ENCODE results near the gene FAM170B. TPM values are rescaled to one million over a fixed set of nuclear protein-coding genes. Genes with fewer than 3 reads are reported as not detected.

The FAM170B gene
- total RNA-seq, 1 experiment from 2014 or later, result not detected

DNA sequence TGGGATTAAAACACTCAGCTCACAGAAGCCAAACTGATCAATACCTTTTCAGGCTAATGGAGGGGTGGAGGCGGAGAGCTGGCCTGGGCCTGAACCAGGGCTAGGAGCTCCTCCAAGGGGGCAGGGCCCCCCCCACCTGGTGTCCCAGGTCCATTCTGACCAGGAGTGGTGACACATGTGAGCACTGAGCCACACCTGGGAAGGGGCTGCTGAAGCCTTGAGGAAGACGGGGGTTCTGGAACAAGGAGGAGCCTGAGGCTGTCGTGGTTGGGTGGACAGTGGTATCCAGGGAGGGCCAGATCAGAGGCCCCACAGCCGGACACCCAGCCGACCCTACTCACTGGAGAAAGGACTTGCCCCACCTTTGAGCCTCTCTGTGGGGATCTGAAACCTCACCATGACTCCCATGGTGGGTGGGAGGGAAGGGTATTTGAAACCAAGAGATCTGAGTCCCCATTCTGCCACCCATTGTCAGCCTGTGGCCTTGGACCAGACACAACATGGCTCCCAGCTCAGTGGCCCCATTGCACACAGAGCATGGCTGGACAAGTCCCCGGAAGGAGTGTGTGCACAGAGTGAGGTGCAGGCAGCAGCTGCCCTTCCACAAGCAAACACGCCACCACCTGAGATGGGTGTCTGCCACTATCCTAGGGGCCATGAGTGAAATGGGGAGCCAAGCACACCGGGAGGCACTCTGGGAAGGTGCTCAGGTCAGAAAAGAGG lies 41.9 kb upstream of the FAM170B start:
- Histone ChIP-seq H3K4me2 (ENCODE audit: low read length) (no peak overlapping the region), H3K27ac (ENCODE audit: low read length) (no peak overlapping the region), H3K9me2 (replicated peaks; ENCODE audit: low read length) (no peaks in the 10 kb centered on the region), H3K36me3 (ENCODE audit: low read depth, low read length) (no peaks in the 10 kb centered on the region), H3K9ac (ENCODE audit: low read length) (no peak overlapping the region), H3K79me2 (ENCODE audit: low read length) (no peaks in the 10 kb centered on the region), H3F3A (ENCODE audit: low read length, unreplicated experiment) (no peaks in the 10 kb centered on the region), H3K4me3 (ENCODE audit: low read length) (no peak overlapping the region), H3K4me1 (ENCODE audit: insufficient read depth, low read length) (peaks cover 18% of the 10 kb centered on the region), H4K20me1 (ENCODE audit: low read length) (no peaks in the 10 kb centered on the region), H3K27me3 (ENCODE audit: low read length) (peaks cover 14% of the 10 kb centered on the region; the same call in 1 of the 2 replicates), H3K9me3 (ENCODE audit: low read length) (no peaks in the 10 kb centered on the region), H2AFZ (ENCODE audit: low read length) (no peak overlapping the region)
- no peak for DNase-seq
- no TSS peak for BruUV-seq (replicated peaks)
- CTCF ChIA-PET, result no interaction called here
- no peak for TF ChIP-seq EZH2 (IDR thresholded peaks at IDR 0.05; ENCODE audit: low read length, unreplicated experiment)
- TF ChIP-seq, protein P1, sequence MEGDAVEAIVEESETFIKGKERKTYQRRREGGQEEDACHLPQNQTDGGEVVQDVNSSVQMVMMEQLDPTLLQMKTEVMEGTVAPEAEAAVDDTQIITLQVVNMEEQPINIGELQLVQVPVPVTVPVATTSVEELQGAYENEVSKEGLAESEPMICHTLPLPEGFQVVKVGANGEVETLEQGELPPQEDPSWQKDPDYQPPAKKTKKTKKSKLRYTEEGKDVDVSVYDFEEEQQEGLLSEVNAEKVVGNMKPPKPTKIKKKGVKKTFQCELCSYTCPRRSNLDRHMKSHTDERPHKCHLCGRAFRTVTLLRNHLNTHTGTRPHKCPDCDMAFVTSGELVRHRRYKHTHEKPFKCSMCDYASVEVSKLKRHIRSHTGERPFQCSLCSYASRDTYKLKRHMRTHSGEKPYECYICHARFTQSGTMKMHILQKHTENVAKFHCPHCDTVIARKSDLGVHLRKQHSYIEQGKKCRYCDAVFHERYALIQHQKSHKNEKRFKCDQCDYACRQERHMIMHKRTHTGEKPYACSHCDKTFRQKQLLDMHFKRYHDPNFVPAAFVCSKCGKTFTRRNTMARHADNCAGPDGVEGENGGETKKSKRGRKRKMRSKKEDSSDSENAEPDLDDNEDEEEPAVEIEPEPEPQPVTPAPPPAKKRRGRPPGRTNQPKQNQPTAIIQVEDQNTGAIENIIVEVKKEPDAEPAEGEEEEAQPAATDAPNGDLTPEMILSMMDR (conservative IDR thresholded peaks at IDR 0.05; ENCODE audit: low read depth, low read length), result no peak
- TF ChIP-seq EZH2phosphoT487 (IDR thresholded peaks at IDR 0.05; ENCODE audit: borderline replicate concordance, low read length), result no peak
- intact Hi-C loops (cut with micrococcal nuclease), result no loop called here
- ATAC-seq, result no peak
- POLR2A ChIA-PET (ENCODE audit: unreplicated experiment), result no interaction called here

- H3F3A ChIP-seq (ENCODE audit: low read length, unreplicated experiment), result no peaks in the 10 kb centered on the region
- TF ChIP-seq, protein P1 (conservative IDR thresholded peaks at IDR 0.05; ENCODE audit: low read depth, low read length), result no peak
- TF ChIP-seq EZH2 (IDR thresholded peaks at IDR 0.05; ENCODE audit: low read length, unreplicated experiment), result no peak
- no peak for TF ChIP-seq EZH2phosphoT487 (IDR thresholded peaks at IDR 0.05; ENCODE audit: borderline replicate concordance, low read length)
- no TSS peak for BruUV-seq (replicated peaks)
Observed at GRCh38 chr10:49174926-49175500, 41.2 kb upstream of the FAM170B start.

More at GRCh38 chr10:49174926-49175500, 41.2 kb upstream of the FAM170B start:
- Histone ChIP-seq H3K79me2 (ENCODE audit: low read length) (no peaks in the 10 kb centered on the region), H3K27ac (ENCODE audit: low read length) (no peak overlapping the region), H3K9me2 (replicated peaks; ENCODE audit: low read length) (no peaks in the 10 kb centered on the region), H2AFZ (ENCODE audit: low read length) (no peak overlapping the region), H3K4me3 (ENCODE audit: low read length) (no peak overlapping the region), H3K36me3 (ENCODE audit: low read depth, low read length) (no peaks in the 10 kb centered on the region), H3K9me3 (ENCODE audit: low read length) (no peaks in the 10 kb centered on the region), H3K4me2 (ENCODE audit: low read length) (no peak overlapping the region), H4K20me1 (ENCODE audit: low read length) (no peaks in the 10 kb centered on the region), H3K4me1 (ENCODE audit: insufficient read depth, low read length) (peaks cover 18% of the 10 kb centered on the region), H3K9ac (ENCODE audit: low read length) (no peak overlapping the region), H3K27me3 (ENCODE audit: low read length) (peaks cover 7% of the 10 kb centered on the region; the same call in 1 of the 2 replicates)
- DNase-seq (no peak), ATAC-seq (no peak)
- intact Hi-C loops (cut with micrococcal nuclease), result no loop called here
- ChIA-PET CTCF (no interaction called here), POLR2A (ENCODE audit: unreplicated experiment) (interaction anchor here (0.5 kb wide), 1 partner anchor 120 kb away, joined by 3 read pairs; no protein-coding TSS in a partner anchor)

Measured in PC-3 (cell line).